K562 (cell line): Measurements from ENCODE around the gene KLHDC10. TPM values are rescaled to one million over a fixed set of nuclear protein-coding genes. Genes with fewer than 3 reads are reported as not detected.

Source experiments
- ETV1 ChIP-seq: fragments of 450-650 bp; conservative IDR thresholded peaks from 2 replicates; pipeline ENCODE4 v1.6.1; 2016; ENCODE audit warnings: missing genetic modification characterization, control low read depth, low read depth, missing compliant biosample characterization
- YBX1 ChIP-seq: fragments of 450-650 bp; IDR thresholded peaks from 2 replicates; pipeline ENCODE4 v1.7.1; 2016; ENCODE audit warnings: mild to moderate bottlenecking
- ZNF830 ChIP-seq: fragments of 250-450 bp; sonication (Bioruptor Pico); IDR thresholded peaks from 2 replicates; pipeline ENCODE4 v1.5.0; 2021; ENCODE audit warnings: mild to moderate bottlenecking
- polyA plus RNA-seq, 8 experiments: library from polyadenylated mRNA; depleted of rRNA in 4 of 8; stranded (reverse) in 5 of 8; unstranded in 3 of 8; fragments of >200 nt; fragmentation: Nextera tagmentation in 2 of 8; fragmentation: Illumina TruSeq in 1 of 8; extraction: Ambion mirVana in 2 of 8; extraction: Trizol in 1 of 8; gene quantifications; 2 replicates each; pipeline versions ENCODE4 v1.2.1 to v1.2.3, GENCODE V29; 2011 to 2014; ENCODE audit warnings: inconsistent platforms in 1 of 8, missing spikeins in 1 of 8
- total RNA-seq, 7 experiments: library from RNA; depleted of rRNA in 6 of 7; stranded (reverse); fragments of >200 nt in 6 of 7; fragmentation: Illumina TruSeq in 2 of 7; extraction: Trizol in 2 of 7; gene quantifications; 2 replicates each; pipeline versions ENCODE4 v1.2.1 to v1.2.3, GENCODE V29; 2011 to 2021; ENCODE audit warnings: low replicate concordance in 1 of 7
- TF ChIP-seq, protein P1 (sequence below): sonication (generic); formaldehyde crosslinking; IDR thresholded peaks from 2 replicates; pipeline ENCODE4 v1.9.0; 2022; ENCODE audit warnings: mild to moderate bottlenecking, missing genetic modification reagents
- TF ChIP-seq, protein P2 (sequence below): sonication (generic); formaldehyde crosslinking; IDR thresholded peaks from 2 replicates; pipeline ENCODE4 v1.8.0; 2023; ENCODE audit warnings: missing genetic modification reagents, mild to moderate bottlenecking, borderline replicate concordance
- TF ChIP-seq, protein P3 (sequence below), 2 experiments: fragments of 450-650 bp; formaldehyde crosslinking in 1 of 2; IDR thresholded peaks; 2 replicates each; pipeline versions ENCODE4 v1.4.0 to v1.6.1; 2014 to 2020; ENCODE audit warnings: mild to moderate bottlenecking in 2 of 2, borderline replicate concordance in 1 of 2, low read depth in 1 of 2
- TF ChIP-seq, protein P4 (sequence below), 2 experiments: fragments of 450-650 bp in 1 of 2; sonication (generic) in 1 of 2; formaldehyde crosslinking in 1 of 2; IDR thresholded peaks in 1 of 2; conservative IDR thresholded peaks in 1 of 2; 2 replicates each; pipeline versions ENCODE4 v1.6.1 to v1.8.1; 2016 to 2023; ENCODE audit warnings: mild to moderate bottlenecking in 2 of 2, moderate library complexity in 2 of 2, inconsistent platforms in 1 of 2, missing genetic modification reagents in 1 of 2

The KLHDC10 gene
- total and polyA plus RNA-seq, 9 of the 15 experiments (the other 6 are each of a cell fraction or from before 2014, with no cell fraction given), result 9.8 to 80.5 (median 31.4) TPM

DNA sequence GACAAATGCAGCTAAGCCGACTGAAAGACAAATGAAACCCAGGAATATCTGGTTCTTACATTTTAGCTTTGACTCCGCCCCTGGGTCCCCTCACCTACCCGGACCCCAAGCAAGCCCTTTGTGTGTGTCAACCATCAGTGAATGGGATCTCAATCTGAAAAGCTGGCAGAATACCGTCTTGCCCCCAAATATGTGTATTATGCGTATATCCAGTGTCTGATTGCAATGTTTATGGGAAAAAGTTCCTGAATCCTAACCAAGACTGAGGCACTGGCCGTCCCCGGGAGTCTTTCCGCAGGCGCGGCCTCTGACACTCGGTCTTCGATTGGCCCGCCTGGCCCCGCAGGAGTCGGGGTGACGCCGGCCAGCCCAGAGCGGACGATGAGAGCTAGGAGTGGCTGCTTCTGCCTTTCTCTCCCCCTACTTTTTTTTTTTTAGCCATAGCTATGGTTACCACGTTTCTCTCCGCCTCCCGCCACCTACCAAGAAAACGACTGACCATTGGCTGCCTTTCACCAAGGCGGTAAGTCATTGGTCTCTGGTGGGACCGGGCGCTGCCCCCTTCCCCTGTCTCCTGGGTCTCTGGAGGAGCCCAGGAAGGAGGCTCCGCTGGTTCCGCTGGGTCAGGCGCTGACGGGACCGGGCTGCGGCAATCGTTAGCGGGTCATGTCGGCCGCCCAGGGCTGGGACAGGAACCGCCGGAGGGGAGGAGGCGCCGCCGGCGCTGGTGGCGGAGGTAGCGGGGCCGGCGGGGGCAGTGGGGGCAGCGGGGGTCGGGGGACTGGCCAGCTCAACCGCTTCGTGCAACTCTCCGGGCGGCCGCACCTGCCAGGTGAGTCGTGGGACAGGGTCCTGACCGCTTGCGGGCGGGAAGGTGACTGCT lies at the start of gene KLHDC10 (continued):
- TF ChIP-seq, protein P1, sequence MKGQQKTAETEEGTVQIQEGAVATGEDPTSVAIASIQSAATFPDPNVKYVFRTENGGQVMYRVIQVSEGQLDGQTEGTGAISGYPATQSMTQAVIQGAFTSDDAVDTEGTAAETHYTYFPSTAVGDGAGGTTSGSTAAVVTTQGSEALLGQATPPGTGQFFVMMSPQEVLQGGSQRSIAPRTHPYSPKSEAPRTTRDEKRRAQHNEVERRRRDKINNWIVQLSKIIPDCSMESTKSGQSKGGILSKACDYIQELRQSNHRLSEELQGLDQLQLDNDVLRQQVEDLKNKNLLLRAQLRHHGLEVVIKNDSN (CRISPR knock-in tag), result 0 out of 2 replicates have a peak, but pooled peaks have one; percentile 35
- TF ChIP-seq ZNF830 (CRISPR knock-in tag), result no peak
- no peak for TF ChIP-seq YBX1
- TF ChIP-seq, protein P2, sequence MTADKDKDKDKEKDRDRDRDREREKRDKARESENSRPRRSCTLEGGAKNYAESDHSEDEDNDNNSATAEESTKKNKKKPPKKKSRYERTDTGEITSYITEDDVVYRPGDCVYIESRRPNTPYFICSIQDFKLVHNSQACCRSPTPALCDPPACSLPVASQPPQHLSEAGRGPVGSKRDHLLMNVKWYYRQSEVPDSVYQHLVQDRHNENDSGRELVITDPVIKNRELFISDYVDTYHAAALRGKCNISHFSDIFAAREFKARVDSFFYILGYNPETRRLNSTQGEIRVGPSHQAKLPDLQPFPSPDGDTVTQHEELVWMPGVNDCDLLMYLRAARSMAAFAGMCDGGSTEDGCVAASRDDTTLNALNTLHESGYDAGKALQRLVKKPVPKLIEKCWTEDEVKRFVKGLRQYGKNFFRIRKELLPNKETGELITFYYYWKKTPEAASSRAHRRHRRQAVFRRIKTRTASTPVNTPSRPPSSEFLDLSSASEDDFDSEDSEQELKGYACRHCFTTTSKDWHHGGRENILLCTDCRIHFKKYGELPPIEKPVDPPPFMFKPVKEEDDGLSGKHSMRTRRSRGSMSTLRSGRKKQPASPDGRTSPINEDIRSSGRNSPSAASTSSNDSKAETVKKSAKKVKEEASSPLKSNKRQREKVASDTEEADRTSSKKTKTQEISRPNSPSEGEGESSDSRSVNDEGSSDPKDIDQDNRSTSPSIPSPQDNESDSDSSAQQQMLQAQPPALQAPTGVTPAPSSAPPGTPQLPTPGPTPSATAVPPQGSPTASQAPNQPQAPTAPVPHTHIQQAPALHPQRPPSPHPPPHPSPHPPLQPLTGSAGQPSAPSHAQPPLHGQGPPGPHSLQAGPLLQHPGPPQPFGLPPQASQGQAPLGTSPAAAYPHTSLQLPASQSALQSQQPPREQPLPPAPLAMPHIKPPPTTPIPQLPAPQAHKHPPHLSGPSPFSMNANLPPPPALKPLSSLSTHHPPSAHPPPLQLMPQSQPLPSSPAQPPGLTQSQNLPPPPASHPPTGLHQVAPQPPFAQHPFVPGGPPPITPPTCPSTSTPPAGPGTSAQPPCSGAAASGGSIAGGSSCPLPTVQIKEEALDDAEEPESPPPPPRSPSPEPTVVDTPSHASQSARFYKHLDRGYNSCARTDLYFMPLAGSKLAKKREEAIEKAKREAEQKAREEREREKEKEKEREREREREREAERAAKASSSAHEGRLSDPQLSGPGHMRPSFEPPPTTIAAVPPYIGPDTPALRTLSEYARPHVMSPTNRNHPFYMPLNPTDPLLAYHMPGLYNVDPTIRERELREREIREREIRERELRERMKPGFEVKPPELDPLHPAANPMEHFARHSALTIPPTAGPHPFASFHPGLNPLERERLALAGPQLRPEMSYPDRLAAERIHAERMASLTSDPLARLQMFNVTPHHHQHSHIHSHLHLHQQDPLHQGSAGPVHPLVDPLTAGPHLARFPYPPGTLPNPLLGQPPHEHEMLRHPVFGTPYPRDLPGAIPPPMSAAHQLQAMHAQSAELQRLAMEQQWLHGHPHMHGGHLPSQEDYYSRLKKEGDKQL (CRISPR knock-in tag), result no peak
- TF ChIP-seq, protein P3, sequence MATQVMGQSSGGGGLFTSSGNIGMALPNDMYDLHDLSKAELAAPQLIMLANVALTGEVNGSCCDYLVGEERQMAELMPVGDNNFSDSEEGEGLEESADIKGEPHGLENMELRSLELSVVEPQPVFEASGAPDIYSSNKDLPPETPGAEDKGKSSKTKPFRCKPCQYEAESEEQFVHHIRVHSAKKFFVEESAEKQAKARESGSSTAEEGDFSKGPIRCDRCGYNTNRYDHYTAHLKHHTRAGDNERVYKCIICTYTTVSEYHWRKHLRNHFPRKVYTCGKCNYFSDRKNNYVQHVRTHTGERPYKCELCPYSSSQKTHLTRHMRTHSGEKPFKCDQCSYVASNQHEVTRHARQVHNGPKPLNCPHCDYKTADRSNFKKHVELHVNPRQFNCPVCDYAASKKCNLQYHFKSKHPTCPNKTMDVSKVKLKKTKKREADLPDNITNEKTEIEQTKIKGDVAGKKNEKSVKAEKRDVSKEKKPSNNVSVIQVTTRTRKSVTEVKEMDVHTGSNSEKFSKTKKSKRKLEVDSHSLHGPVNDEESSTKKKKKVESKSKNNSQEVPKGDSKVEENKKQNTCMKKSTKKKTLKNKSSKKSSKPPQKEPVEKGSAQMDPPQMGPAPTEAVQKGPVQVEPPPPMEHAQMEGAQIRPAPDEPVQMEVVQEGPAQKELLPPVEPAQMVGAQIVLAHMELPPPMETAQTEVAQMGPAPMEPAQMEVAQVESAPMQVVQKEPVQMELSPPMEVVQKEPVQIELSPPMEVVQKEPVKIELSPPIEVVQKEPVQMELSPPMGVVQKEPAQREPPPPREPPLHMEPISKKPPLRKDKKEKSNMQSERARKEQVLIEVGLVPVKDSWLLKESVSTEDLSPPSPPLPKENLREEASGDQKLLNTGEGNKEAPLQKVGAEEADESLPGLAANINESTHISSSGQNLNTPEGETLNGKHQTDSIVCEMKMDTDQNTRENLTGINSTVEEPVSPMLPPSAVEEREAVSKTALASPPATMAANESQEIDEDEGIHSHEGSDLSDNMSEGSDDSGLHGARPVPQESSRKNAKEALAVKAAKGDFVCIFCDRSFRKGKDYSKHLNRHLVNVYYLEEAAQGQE (IDR thresholded peaks at IDR 0.05; ENCODE audit: borderline replicate concordance), result peak; percentile 99
- TF ChIP-seq, protein P3 (CRISPR knock-in tag; IDR thresholded peaks at IDR 0.05; ENCODE audit: low read depth), result 0 out of 2 replicates have a peak, but pooled peaks have one; percentile 24
- TF ChIP-seq, protein P4, sequence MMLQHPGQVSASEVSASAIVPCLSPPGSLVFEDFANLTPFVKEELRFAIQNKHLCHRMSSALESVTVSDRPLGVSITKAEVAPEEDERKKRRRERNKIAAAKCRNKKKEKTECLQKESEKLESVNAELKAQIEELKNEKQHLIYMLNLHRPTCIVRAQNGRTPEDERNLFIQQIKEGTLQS (IDR thresholded peaks at IDR 0.05), result peak; percentile 52; the same call in 1 of the 2 replicates
- TF ChIP-seq, protein P4 (CRISPR knock-in tag; conservative IDR thresholded peaks at IDR 0.05), result peak; percentile 48; the same call in 1 of the 2 replicates
- TF ChIP-seq ETV1, result peak; percentile 47
